ENCODE measurements around the gene LCE7A.

Gene LCE7A

DNA sequence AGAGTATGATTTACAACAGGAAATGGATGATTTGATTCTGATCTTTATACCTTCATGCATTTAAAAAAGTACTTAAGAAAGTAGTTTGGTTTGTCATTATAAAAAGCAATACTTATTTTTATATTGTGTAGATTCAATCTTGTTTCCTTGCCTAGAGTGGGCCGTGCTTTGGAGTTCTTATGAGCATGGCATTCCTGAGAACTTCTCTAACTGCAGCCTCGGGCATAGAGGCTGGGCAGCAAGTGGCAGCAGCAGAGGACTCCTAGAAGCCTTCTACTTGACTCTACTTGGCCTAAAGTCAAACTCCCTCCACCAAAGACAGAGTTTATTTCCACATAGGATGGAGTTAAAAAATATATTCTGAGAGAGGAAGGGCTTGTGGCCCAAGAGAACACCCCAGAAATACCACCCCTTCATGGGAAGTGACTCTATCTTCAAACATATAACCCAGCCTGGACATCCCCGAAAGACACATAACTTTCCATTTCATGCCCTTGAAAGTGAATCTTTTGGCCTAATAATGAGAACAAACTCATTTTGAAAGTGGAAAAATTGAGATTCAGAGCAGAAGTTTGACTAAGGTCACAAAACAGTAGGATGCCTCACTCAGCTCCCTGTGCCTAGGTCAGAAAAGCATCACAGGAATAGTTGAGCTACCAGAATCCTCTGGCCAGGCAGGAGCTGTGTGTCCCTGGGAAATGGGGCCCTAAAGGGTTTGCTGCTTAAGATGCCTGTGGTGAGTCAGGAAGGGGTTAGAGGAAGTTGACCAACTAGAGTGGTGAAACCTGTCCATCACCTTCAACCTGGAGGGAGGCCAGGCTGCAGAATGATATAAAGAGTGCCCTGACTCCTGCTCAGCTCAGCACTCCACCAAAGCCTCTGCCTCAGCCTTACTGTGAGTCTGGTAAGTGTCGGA, 48.1 kb downstream of the LCE7A start, which contains the start of gene IVL:
Gene IVL (plus strand): TSS at position 861 of the 916 bp plus-strand sequence. CDS start 1,252 bp downstream, outside the sequence.
- no peaks in the 10 kb centered on the region for H3K4me1 ChIP-seq (ENCODE audit: low read depth, poor library complexity, severe bottlenecking)
- H3K4me2 ChIP-seq: no peak within 1 kb of the TSS
- H2AFZ ChIP-seq (ENCODE audit: low read depth): no peak within 1 kb of the TSS
- no peak within 1 kb of the TSS for H3K4me3 ChIP-seq (IDR thresholded peaks at IDR 0.05; ENCODE audit: insufficient read depth, low read depth, low read length)
- H4K20me1 ChIP-seq (ENCODE audit: insufficient read depth): no peaks in the 10 kb centered on the region
- H3K27me3 ChIP-seq (ENCODE audit: insufficient read depth, low read depth): no peaks in the 10 kb centered on the region
- H3K36me3 ChIP-seq (ENCODE audit: insufficient read depth): no peaks in the 10 kb centered on the region
- H3K9ac ChIP-seq: no peak within 1 kb of the TSS
- H3K27ac ChIP-seq: no peak within 1 kb of the TSS
- TF ChIP-seq, protein P1, sequence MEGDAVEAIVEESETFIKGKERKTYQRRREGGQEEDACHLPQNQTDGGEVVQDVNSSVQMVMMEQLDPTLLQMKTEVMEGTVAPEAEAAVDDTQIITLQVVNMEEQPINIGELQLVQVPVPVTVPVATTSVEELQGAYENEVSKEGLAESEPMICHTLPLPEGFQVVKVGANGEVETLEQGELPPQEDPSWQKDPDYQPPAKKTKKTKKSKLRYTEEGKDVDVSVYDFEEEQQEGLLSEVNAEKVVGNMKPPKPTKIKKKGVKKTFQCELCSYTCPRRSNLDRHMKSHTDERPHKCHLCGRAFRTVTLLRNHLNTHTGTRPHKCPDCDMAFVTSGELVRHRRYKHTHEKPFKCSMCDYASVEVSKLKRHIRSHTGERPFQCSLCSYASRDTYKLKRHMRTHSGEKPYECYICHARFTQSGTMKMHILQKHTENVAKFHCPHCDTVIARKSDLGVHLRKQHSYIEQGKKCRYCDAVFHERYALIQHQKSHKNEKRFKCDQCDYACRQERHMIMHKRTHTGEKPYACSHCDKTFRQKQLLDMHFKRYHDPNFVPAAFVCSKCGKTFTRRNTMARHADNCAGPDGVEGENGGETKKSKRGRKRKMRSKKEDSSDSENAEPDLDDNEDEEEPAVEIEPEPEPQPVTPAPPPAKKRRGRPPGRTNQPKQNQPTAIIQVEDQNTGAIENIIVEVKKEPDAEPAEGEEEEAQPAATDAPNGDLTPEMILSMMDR (conservative IDR thresholded peaks at IDR 0.05; ENCODE audit: low read depth, low read length): no peak
- H3K79me2 ChIP-seq (ENCODE audit: insufficient read depth, low read depth): no peaks in the 10 kb centered on the region

DNA sequence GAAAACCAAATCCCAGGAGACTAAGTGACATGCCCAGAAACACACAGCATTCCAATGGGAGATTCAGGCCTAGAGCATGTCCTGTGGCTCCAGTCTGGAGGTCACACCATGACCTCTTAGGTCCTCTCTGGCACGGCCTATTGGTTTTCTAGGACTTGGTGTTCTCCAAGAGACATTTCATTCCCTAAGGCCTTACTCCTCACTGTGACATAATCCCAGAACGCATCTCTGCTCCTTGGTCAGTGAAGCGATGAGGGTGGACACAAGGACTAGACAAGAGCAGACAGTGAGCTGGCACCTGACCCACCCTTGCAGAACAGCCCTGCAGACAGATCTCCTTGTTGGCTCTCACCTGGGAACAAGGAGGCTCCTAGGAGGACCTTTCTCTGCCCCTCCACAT, 49.4 kb downstream of the LCE7A start:
- Histone ChIP-seq H4K20me1 (ENCODE audit: insufficient read depth) (no peaks in the 10 kb centered on the region), H2AFZ (ENCODE audit: low read depth) (no peak overlapping the region), H3K4me3 (IDR thresholded peaks at IDR 0.05; ENCODE audit: insufficient read depth, low read depth, low read length) (no peak overlapping the region), H3K27me3 (ENCODE audit: insufficient read depth, low read depth) (no peaks in the 10 kb centered on the region), H3K4me1 (ENCODE audit: low read depth, poor library complexity, severe bottlenecking) (no peaks in the 10 kb centered on the region), H3K79me2 (ENCODE audit: insufficient read depth, low read depth) (no peaks in the 10 kb centered on the region), H3K27ac (no peak overlapping the region), H3K9ac (no peak overlapping the region), H3K4me2 (no peak overlapping the region), H3K36me3 (ENCODE audit: insufficient read depth) (no peaks in the 10 kb centered on the region)
- TF ChIP-seq, protein P1 (conservative IDR thresholded peaks at IDR 0.05; ENCODE audit: low read depth, low read length): no peak
